ENCODE results near the gene MTCL1. TPM values are rescaled to one million over a fixed set of nuclear protein-coding genes. Genes with fewer than 3 reads are reported as not detected.

The MTCL1 gene
- total RNA-seq, 1 donor from 2014 or later = 10.0 TPM

DNA sequence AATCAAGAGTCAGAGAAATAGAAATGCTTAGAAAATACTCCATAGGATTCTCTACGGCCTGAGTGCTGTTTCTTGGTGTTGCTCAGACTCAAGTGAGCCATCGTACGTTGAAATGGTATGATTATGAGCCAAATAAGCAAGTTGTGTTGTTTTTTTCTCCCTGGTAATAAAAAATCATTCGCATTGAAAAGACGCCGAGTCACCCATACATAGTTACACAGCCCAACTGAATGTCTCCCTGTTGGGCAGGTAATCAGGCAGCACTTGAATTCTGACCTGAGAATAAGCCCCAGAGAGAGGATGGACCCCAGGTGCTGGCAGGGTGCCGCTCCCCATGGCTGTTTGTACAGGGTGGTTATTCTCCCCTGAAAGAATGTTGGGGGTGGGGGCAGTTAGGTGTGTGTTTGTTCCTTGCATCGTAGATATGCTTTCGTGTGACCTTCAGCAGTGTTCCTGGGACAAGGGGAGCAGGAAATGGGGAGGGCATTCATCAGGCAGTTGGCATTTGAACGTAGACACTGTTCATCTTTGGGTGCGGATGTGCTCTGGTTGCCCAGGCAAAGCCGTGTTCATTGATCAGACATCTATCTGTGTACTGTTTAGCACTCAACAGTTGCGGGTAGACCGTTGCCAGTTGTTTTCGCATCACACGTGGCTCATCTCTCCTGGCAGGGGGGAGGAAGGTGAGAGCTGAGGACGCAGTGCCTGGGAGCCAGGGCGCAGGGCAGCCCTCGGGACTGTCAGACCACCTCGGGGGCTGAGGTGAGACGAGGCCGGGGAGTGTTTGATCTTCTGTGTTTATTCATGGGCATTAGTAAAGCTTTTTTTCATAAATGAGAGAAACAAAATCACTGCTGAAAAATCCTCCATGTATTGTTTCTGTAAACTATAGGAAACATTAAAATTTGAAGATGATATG, 27.3 kb downstream of the MTCL1 start:
- Histone ChIP-seq H3K36me3 (ENCODE audit: control insufficient read depth, insufficient read depth, low read length) (peaks cover 2% of the 10 kb centered on the region), H3K4me3 (ENCODE audit: low read depth, low read length) (no peak overlapping the region), H3K27me3 (ENCODE audit: control insufficient read depth, insufficient read depth, low read length) (no peaks in the 10 kb centered on the region)
- TF ChIP-seq, protein P1, sequence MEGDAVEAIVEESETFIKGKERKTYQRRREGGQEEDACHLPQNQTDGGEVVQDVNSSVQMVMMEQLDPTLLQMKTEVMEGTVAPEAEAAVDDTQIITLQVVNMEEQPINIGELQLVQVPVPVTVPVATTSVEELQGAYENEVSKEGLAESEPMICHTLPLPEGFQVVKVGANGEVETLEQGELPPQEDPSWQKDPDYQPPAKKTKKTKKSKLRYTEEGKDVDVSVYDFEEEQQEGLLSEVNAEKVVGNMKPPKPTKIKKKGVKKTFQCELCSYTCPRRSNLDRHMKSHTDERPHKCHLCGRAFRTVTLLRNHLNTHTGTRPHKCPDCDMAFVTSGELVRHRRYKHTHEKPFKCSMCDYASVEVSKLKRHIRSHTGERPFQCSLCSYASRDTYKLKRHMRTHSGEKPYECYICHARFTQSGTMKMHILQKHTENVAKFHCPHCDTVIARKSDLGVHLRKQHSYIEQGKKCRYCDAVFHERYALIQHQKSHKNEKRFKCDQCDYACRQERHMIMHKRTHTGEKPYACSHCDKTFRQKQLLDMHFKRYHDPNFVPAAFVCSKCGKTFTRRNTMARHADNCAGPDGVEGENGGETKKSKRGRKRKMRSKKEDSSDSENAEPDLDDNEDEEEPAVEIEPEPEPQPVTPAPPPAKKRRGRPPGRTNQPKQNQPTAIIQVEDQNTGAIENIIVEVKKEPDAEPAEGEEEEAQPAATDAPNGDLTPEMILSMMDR (IDR thresholded peaks at IDR 0.05; ENCODE audit: insufficient read depth, low read length, severe bottlenecking) = no peak
- DNase-seq (ENCODE audit: low read depth) = no peak
- peak; percentile 86 for FAIRE-seq

DNA sequence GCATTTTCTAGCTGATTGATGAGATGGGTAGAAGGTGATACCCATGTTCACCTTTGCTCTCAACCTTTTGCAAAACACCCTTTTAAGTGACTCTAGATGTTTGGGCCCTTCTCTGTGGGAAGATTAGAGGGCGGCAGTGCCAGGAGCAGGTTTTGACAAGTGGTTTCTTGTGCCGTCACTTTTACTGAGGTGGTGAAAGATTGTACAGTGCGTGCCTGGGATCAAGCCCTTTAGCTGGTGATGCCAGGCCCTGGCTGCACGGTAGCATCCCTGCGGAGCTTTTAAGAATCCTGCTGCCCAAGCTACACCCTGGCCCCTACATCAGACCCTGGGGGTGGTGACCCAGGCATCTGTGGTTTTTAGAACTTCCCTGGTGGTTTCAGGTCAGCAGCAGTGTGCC, 29.1 kb downstream of the MTCL1 start:
- H3K27me3 ChIP-seq (ENCODE audit: control insufficient read depth, insufficient read depth, low read length) = no peaks in the 10 kb centered on the region
- peaks cover 2% of the 10 kb centered on the region for H3K36me3 ChIP-seq (ENCODE audit: control insufficient read depth, insufficient read depth, low read length)
- no peak overlapping the region for H3K4me3 ChIP-seq (ENCODE audit: low read depth, low read length)
- DNase-seq (ENCODE audit: low read depth) = peak; percentile 71
- FAIRE-seq = no peak
- TF ChIP-seq, protein P1 (IDR thresholded peaks at IDR 0.05; ENCODE audit: insufficient read depth, low read length, severe bottlenecking) = no peak

DNA sequence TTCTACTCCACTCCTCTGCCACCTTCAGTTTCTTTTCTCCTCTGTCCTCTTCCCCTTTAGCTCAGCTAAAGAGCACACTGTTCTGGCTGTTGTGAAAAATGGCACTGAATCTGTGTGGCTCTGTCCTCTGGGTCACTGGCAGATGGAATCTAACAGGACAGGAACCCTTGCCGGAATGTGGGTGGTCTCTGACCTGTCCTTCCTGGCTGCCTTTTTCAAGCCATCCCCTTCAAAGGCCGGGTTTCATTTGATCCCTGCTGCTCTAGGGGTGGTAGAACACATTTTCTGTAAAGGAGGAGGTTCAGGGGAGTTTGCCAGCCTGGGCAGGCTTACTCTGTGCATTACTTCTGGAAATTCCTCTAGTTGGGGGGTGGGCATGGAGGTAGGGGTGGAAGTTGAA, 29.9 kb downstream of the MTCL1 start:
- FAIRE-seq (no peak), DNase-seq (ENCODE audit: low read depth) (no peak)
- Histone ChIP-seq H3K4me3 (ENCODE audit: low read depth, low read length) (no peak overlapping the region), H3K36me3 (ENCODE audit: control insufficient read depth, insufficient read depth, low read length) (peaks cover 2% of the 10 kb centered on the region), H3K27me3 (ENCODE audit: control insufficient read depth, insufficient read depth, low read length) (no peaks in the 10 kb centered on the region)
- TF ChIP-seq, protein P1 (IDR thresholded peaks at IDR 0.05; ENCODE audit: insufficient read depth, low read length, severe bottlenecking) = no peak

DNA sequence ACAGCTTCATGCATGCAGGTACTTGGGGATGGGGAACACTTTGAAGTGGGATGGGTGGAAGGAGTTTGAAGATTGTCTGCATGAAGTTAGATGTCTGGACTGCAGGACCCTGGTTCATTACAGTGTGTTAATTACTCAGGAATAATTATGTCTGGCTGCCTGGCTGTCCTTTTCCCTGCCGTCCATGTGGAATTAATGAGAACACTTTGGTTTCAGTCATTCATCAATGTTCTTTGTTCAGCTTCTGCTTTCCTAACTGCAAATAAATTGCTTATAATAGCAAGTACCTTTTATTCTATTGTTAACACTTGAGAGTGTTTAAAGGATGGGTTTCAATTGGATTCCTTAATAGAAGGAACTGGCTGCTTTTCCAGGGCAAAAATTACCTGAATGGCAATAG, 35.8 kb downstream of the MTCL1 start:
- FAIRE-seq = no peak
- no peaks in the 10 kb centered on the region for H3K27me3 ChIP-seq (ENCODE audit: control insufficient read depth, insufficient read depth, low read length)
- no peak overlapping the region for H3K4me3 ChIP-seq (ENCODE audit: low read depth, low read length)
- TF ChIP-seq, protein P1 (IDR thresholded peaks at IDR 0.05; ENCODE audit: insufficient read depth, low read length, severe bottlenecking) = no peak
- DNase-seq (ENCODE audit: low read depth) = no peak
- peaks cover 2% of the 10 kb centered on the region for H3K36me3 ChIP-seq (ENCODE audit: control insufficient read depth, insufficient read depth, low read length)

DNA sequence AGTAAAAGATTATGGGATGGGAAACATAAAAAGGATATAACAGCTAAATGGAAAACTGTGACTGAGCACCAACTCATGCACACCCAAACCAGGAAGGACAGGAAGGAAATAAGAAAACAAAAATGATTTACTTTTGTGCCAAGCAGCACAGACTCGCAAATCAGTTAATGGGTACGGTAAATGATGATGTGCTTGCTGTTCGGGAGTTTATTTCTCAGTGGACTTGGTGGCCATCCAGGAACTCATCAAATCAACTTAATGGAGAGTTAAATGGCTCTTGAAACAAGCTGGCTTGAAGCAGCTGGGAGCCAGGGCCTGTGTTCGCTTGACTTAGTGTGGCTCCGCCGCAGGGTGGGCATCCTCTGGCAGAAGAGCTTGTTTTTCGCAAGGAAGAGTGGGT, 36.2 kb downstream of the MTCL1 start:
- DNase-seq (ENCODE audit: low read depth) (no peak), FAIRE-seq (no peak)
- Histone ChIP-seq H3K4me3 (ENCODE audit: low read depth, low read length) (no peak overlapping the region), H3K36me3 (ENCODE audit: control insufficient read depth, insufficient read depth, low read length) (peaks cover 2% of the 10 kb centered on the region), H3K27me3 (ENCODE audit: control insufficient read depth, insufficient read depth, low read length) (no peaks in the 10 kb centered on the region)
- TF ChIP-seq, protein P1 (IDR thresholded peaks at IDR 0.05; ENCODE audit: insufficient read depth, low read length, severe bottlenecking) = no peak

All from bronchial epithelial cell (primary cell).